ENCODE measurements around the gene RPL9.

Gene RPL9

DNA sequence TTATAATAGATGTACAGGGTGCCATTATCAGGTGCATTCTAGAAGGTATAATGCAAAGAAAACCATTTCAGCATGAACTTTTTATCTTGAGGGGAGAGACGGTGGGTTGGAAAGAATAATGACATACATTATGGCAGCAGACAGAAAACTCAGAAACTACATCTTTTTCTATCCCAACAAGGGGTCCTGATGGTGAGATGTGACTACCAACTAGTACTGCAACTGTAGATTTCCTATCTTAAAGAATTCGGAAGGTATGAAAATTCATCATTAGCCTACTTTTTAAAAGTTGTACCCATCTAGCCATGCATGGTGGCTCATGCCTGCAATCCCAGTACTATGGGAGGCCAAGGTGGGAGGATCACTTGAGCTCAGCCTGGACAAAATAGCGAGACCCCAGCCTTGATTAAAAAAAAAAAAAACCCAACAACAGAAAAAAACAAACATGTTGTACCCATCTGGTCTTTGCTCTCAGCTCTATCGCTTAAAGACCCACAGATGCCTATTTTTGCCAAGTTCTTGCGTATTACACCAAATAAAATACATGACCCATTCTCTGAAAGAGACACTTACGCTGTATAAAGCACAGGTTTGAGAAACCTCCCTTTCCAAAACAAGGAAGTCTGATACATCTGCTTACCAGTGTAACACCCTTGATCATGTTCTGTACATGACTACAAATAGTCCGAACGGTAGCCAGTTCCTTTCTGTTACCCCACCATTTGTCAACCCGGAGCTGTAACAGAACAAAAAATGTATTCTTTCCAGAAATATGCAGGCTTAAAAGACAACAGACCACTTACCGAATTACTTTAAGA, 1.6 kb downstream of the RPL9 start:
- no peak for DNase-seq (ENCODE audit: low read depth in 1 of 2, low spot score in 1 of 2)
- no peak for TF ChIP-seq JUND (IDR thresholded peaks at IDR 0.05; ENCODE audit: low read depth)
- in situ Hi-C loops (cut with HindIII; ENCODE audit: low pct_unique_long_range_greater_than_20kb, low sequenced_read_pairs), result no loop called here

GRCh38 chr4:39455486-39455885, 3.2 kb downstream of the RPL9 start:
- in situ Hi-C loops (cut with HindIII; ENCODE audit: low pct_unique_long_range_greater_than_20kb, low sequenced_read_pairs), result no loop called here
- no peak for TF ChIP-seq JUND (IDR thresholded peaks at IDR 0.05; ENCODE audit: low read depth)
- no peak for DNase-seq (ENCODE audit: low read depth in 1 of 2, low spot score in 1 of 2)

- in situ Hi-C loops (cut with HindIII; ENCODE audit: low pct_unique_long_range_greater_than_20kb, low sequenced_read_pairs), result no loop called here
- TF ChIP-seq JUND (IDR thresholded peaks at IDR 0.05; ENCODE audit: low read depth), result no peak
- DNase-seq (ENCODE audit: low read depth in 1 of 2, low spot score in 1 of 2), result no peak
These were observed 5.0 kb downstream of the RPL9 start for GRCh38 chr4:39453738-39454137.

GRCh38 chr4:39452860-39453587, 5.7 kb downstream of the RPL9 start:
- in situ Hi-C loops (cut with HindIII; ENCODE audit: low pct_unique_long_range_greater_than_20kb, low sequenced_read_pairs), result no loop called here
- TF ChIP-seq JUND (IDR thresholded peaks at IDR 0.05; ENCODE audit: low read depth), result no peak
- no peak for DNase-seq (ENCODE audit: low read depth in 1 of 2, low spot score in 1 of 2)

DNA sequence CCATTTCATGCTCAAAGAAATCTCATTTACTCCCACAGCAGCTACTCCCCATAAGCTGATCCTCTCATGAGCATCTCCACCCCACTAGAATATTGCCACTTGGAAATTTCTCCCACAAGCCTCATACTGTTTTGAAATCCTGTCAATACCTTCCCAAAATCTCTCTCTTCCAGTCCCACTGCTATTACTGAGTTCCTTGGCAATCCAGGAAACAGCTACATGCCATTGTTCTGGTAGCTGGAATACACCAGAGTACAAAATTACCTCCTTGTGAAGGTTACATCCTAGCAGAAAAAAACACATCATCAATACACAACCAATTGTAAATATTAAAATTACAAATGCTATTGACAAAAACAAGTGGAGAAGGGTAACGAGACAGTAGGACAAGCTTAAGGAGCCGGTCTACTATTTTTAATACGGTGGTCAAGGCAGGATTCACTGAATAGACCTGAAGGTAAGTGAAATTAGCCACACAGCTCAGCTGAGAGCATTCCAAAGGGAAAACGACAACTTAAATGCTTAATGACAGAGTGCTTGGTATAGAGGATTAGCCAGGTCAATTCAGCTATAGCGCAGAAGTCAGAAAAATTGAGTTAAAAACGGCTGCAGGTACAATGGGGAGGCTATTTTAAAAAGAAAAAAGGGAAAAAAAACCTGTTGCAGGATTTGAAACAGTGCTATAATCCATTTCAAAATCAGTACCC, 6.4 kb downstream of the RPL9 start:
- in situ Hi-C loops (cut with HindIII; ENCODE audit: low pct_unique_long_range_greater_than_20kb, low sequenced_read_pairs), result no loop called here
- TF ChIP-seq JUND (IDR thresholded peaks at IDR 0.05; ENCODE audit: low read depth), result no peak
- DNase-seq (ENCODE audit: low read depth in 1 of 2, low spot score in 1 of 2), result no peak

DNA sequence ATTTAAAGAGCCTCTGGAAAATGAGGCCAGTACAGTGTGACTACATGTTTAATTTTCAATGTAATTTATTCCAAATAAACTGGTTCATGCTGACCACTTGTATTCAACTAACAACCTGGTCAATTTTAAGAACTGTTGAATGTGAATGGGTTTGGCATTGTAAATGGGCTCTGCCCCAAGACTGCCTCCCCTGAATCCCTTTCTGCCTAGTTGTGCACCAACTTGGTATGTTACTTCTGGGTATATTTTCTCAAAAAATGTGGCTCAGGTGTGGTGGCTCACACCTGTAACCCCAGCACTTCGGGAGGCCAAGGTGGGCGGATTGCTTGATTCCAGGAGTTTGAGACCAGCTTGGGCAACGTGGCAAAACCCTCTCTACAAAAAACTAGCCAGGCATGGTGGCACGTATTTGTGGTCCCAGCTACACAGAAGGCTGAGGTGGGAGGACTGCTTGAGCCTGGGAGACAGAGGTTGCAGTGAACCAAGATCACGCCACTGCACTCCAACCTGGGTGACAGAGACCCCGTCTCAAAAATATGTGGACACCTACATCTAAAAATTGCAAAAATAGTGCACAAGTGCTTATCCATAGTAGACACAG, 7.2 kb downstream of the RPL9 start:
- in situ Hi-C loops (cut with HindIII; ENCODE audit: low pct_unique_long_range_greater_than_20kb, low sequenced_read_pairs), result no loop called here
- no peak for TF ChIP-seq JUND (IDR thresholded peaks at IDR 0.05; ENCODE audit: low read depth)
- DNase-seq (ENCODE audit: low read depth in 1 of 2, low spot score in 1 of 2), result no peak

- in situ Hi-C loops (cut with HindIII; ENCODE audit: low pct_unique_long_range_greater_than_20kb, low sequenced_read_pairs), result no loop called here
- TF ChIP-seq JUND (IDR thresholded peaks at IDR 0.05; ENCODE audit: low read depth), result no peak
- no peak for DNase-seq (ENCODE audit: low read depth in 1 of 2, low spot score in 1 of 2)
These were observed 8.1 kb downstream of the RPL9 start for GRCh38 chr4:39450618-39451017.

DNA sequence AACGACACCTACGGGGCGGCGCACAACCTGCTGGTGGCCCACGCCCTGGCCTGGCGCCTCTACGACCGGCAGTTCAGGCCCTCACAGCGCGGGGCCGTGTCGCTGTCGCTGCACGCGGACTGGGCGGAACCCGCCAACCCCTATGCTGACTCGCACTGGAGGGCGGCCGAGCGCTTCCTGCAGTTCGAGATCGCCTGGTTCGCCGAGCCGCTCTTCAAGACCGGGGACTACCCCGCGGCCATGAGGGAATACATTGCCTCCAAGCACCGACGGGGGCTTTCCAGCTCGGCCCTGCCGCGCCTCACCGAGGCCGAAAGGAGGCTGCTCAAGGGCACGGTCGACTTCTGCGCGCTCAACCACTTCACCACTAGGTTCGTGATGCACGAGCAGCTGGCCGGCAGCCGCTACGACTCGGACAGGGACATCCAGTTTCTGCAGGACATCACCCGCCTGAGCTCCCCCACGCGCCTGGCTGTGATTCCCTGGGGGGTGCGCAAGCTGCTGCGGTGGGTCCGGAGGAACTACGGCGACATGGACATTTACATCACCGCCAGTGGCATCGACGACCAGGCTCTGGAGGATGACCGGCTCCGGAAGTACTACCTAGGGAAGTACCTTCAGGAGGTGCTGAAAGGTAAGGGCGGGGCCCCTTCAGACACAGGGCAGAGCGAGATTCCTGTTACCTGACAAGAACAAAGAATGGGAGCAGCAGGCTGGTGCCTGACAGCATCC, 11.7 kb downstream of the RPL9 start:
- DNase-seq (ENCODE audit: low read depth in 1 of 2, low spot score in 1 of 2), result no peak
- no peak for TF ChIP-seq JUND (IDR thresholded peaks at IDR 0.05; ENCODE audit: low read depth)
- in situ Hi-C loops (cut with HindIII; ENCODE audit: low pct_unique_long_range_greater_than_20kb, low sequenced_read_pairs), result no loop called here

DNA sequence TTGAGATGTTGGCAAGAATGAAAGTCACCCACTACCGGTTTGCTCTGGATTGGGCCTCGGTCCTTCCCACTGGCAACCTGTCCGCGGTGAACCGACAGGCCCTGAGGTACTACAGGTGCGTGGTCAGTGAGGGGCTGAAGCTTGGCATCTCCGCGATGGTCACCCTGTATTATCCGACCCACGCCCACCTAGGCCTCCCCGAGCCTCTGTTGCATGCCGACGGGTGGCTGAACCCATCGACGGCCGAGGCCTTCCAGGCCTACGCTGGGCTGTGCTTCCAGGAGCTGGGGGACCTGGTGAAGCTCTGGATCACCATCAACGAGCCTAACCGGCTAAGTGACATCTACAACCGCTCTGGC, 12.3 kb downstream of the RPL9 start:
- in situ Hi-C loops (cut with HindIII; ENCODE audit: low pct_unique_long_range_greater_than_20kb, low sequenced_read_pairs), result no loop called here
- TF ChIP-seq JUND (IDR thresholded peaks at IDR 0.05; ENCODE audit: low read depth), result no peak
- no peak for DNase-seq (ENCODE audit: low read depth in 1 of 2, low spot score in 1 of 2)

- in situ Hi-C loops (cut with HindIII; ENCODE audit: low pct_unique_long_range_greater_than_20kb, low sequenced_read_pairs), result no loop called here
- TF ChIP-seq JUND (IDR thresholded peaks at IDR 0.05; ENCODE audit: low read depth), result no peak
- DNase-seq (ENCODE audit: low read depth in 1 of 2, low spot score in 1 of 2), result no peak
These were observed 15.7 kb downstream of the RPL9 start for GRCh38 chr4:39442998-39443397.

GRCh38 chr4:39441593-39441992, 17.1 kb downstream of the RPL9 start:
- TF ChIP-seq JUND (IDR thresholded peaks at IDR 0.05; ENCODE audit: low read depth), result no peak
- DNase-seq (ENCODE audit: low read depth in 1 of 2, low spot score in 1 of 2), result no peak
- in situ Hi-C loops (cut with HindIII; ENCODE audit: low pct_unique_long_range_greater_than_20kb, low sequenced_read_pairs), result no loop called here
